Heart left ventricle (tissue), 13 donors: ENCODE results near the gene KIAA1958.

ENCODE experiments used
- CTCF ChIP-seq, 12 donors: fragments of 200-600 bp; sonication (generic) in 4 of 12; IDR thresholded peaks; one replicate each; pipeline versions ENCODE4 v1.5.0 to v1.8.0; 2018 to 2022; ENCODE audit warnings: antibody characterized with exemption in 12 of 12, mild to moderate bottlenecking in 5 of 12
- POLR2A ChIP-seq, 2 donors: fragments of 450-650 bp; IDR thresholded peaks; one replicate each; pipeline ENCODE4 v1.6.1; 2017; ENCODE audit warnings: antibody characterized with exemption in 2 of 2, mild to moderate bottlenecking in 2 of 2, moderate library complexity in 2 of 2
- donor health status: ischemic (EF 13 %, LVEDD 7.1; RV severe dilation, severe dysfunction).
- donor health status: DM: no; HTN: yes; CAD: no.
- donor health status: DM: no; HTN: no; CAD: no.
- donor health status: ischemic (EF 25% LVEDD 6.9; RV normal size, moderate dysfunction).
- donor health status: ischemic (EF 25% LVEDD 5.7; RV mildly dilated, moderate dysfunction).
- donor health status: ischemic (EF 35%, LVEDD 5.7; RV mildly dilated, moderate dysfunction).
- donor health status: nonischemic (EF 11% LVEDD 7.7; RV severe dilation, severe dysfunction).
- donor health status: DM: yes; HTN: yes; CAD: no.
- donor health status: PGD.
- donor health status: ischemic (EF 29% LVEDD 5.4; RV normal size, mild dysfunction).
- donor health status: nonischemic (EF 23%, LVEDD 6.1; RV moderate dilation, normal function).

- no peak for TF ChIP-seq CTCF (IDR thresholded peaks at IDR 0.05)
- TF ChIP-seq POLR2A (IDR thresholded peaks at IDR 0.05): no peak
Measured at GRCh38 chr9:112670991-112671625, 184.5 kb downstream of the KIAA1958 start.
